ENCODE data around the gene RTTN. TPM values are rescaled to one million over a fixed set of nuclear protein-coding genes. Genes with fewer than 3 reads are reported as not detected.

RTTN gene
- total RNA-seq, 1 donor from 2014 or later = 25.6 TPM

GRCh38 chr18:70149616-70150301 lies 55.7 kb downstream of the RTTN start:
- DNase-seq (ENCODE audit: low spot score in 2 of 2, unreplicated experiment in 2 of 2) = no peak
- Mint-ChIP-seq H3K4me3 (no peak overlapping the region), H3K27me3 (ENCODE audit: low read depth) (no peaks in the 10 kb centered on the region), H3K9me3 (no peaks in the 10 kb centered on the region), H3K4me1 (peaks cover 15% of the 10 kb centered on the region), H3K27ac (no peak overlapping the region), H3K36me3 (peaks cover 7% of the 10 kb centered on the region)
- no peak for TF ChIP-seq CTCF (IDR thresholded peaks at IDR 0.05; ENCODE audit: unreplicated experiment)

- Mint-ChIP-seq H3K4me3 (no peak overlapping the region), H3K4me1 (peaks cover 12% of the 10 kb centered on the region), H3K9me3 (no peaks in the 10 kb centered on the region), H3K27ac (no peak overlapping the region), H3K36me3 (peaks cover 13% of the 10 kb centered on the region), H3K27me3 (ENCODE audit: low read depth) (no peaks in the 10 kb centered on the region)
- TF ChIP-seq CTCF (IDR thresholded peaks at IDR 0.05; ENCODE audit: unreplicated experiment) = no peak
- no peak for DNase-seq (ENCODE audit: low spot score in 2 of 2, unreplicated experiment in 2 of 2)
Observed at GRCh38 chr18:70149156-70149555, 56.3 kb downstream of the RTTN start.

GRCh38 chr18:70148039-70148938 lies 57.2 kb downstream of the RTTN start:
- H3K36me3 Mint-ChIP-seq = peaks cover 17% of the 10 kb centered on the region
- peaks cover 12% of the 10 kb centered on the region for H3K4me1 Mint-ChIP-seq
- no peak overlapping the region for H3K4me3 Mint-ChIP-seq
- no peak overlapping the region for H3K27ac Mint-ChIP-seq
- TF ChIP-seq CTCF (IDR thresholded peaks at IDR 0.05; ENCODE audit: unreplicated experiment) = no peak
- no peak for DNase-seq (ENCODE audit: low spot score in 2 of 2, unreplicated experiment in 2 of 2)
- H3K27me3 Mint-ChIP-seq (ENCODE audit: low read depth) = no peaks in the 10 kb centered on the region
- H3K9me3 Mint-ChIP-seq = peaks cover under 1% of the 10 kb centered on the region

- H3K27me3 Mint-ChIP-seq (ENCODE audit: low read depth) = no peaks in the 10 kb centered on the region
- peaks cover 7% of the 10 kb centered on the region for H3K4me1 Mint-ChIP-seq
- DNase-seq (ENCODE audit: low spot score in 2 of 2, unreplicated experiment in 2 of 2) = no peak
- no peak overlapping the region for H3K4me3 Mint-ChIP-seq
- H3K27ac Mint-ChIP-seq = no peak overlapping the region
- no peak for TF ChIP-seq CTCF (IDR thresholded peaks at IDR 0.05; ENCODE audit: unreplicated experiment)
- H3K36me3 Mint-ChIP-seq = peaks cover 21% of the 10 kb centered on the region
- peaks cover 5% of the 10 kb centered on the region for H3K9me3 Mint-ChIP-seq
Observed at GRCh38 chr18:70146174-70146573, 59.3 kb downstream of the RTTN start.

- peaks cover 16% of the 10 kb centered on the region for H3K36me3 Mint-ChIP-seq
- H3K27me3 Mint-ChIP-seq (ENCODE audit: low read depth) = no peaks in the 10 kb centered on the region
- peaks cover 4% of the 10 kb centered on the region for H3K4me1 Mint-ChIP-seq
- no peak for TF ChIP-seq CTCF (IDR thresholded peaks at IDR 0.05; ENCODE audit: unreplicated experiment)
- H3K4me3 Mint-ChIP-seq = no peak overlapping the region
- H3K27ac Mint-ChIP-seq = no peak overlapping the region
- peaks cover 5% of the 10 kb centered on the region for H3K9me3 Mint-ChIP-seq
- no peak for DNase-seq (ENCODE audit: low spot score in 2 of 2, unreplicated experiment in 2 of 2)
Observed at GRCh38 chr18:70142001-70142400, 63.5 kb downstream of the RTTN start.

Data from mesothelial cell of epicardium (in vitro differentiated cells).